Activated CD8-positive, alpha-beta memory T cell treated with anti-CD3 and anti-CD28 coated beads, Interleukin-2, amount 50 U/mL, for 4 hours (primary cell): ENCODE measurements around the gene SPAG8.

Source experiments
- DNase-seq: peaks from one replicate; pipeline ENCODE4 v3.0.0-alpha.2; 2020

Gene SPAG8, protein sequence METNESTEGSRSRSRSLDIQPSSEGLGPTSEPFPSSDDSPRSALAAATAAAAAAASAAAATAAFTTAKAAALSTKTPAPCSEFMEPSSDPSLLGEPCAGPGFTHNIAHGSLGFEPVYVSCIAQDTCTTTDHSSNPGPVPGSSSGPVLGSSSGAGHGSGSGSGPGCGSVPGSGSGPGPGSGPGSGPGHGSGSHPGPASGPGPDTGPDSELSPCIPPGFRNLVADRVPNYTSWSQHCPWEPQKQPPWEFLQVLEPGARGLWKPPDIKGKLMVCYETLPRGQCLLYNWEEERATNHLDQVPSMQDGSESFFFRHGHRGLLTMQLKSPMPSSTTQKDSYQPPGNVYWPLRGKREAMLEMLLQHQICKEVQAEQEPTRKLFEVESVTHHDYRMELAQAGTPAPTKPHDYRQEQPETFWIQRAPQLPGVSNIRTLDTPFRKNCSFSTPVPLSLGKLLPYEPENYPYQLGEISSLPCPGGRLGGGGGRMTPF

DNA sequence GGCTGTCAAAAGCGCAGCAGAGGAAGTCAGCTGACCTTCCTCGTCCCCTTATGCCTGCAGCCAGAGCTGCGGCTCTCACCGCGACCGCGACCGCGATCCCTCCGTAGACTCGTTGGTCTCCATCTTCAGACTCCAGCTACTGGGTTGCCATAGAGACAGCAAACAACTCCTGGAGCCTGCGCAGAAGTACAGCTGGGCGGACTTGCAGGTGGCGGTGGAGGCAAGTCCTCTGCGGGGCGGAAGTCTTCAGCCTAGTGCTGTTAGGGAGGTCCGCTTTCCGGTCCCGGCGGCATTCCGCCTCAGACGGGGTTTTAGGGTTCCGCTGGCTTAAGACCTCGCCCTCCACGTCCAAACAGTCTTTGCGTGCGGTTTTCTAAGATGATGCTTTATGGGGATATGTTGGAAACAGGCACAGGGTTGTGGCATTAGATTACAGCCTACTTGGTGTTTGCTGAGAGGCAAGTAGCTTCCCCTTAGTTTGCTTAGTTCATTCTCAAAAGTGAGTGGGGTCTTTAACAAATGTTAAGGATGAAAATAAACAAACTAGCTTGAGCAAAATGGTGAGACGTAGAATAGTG lies at the start of gene SPAG8:
TSS of gene SPAG8 (minus strand) at position 238 of the 578 bp plus-strand sequence. CDS start at position 123, 115 bp downstream.
- DNase-seq = peak; percentile 87

DNA sequence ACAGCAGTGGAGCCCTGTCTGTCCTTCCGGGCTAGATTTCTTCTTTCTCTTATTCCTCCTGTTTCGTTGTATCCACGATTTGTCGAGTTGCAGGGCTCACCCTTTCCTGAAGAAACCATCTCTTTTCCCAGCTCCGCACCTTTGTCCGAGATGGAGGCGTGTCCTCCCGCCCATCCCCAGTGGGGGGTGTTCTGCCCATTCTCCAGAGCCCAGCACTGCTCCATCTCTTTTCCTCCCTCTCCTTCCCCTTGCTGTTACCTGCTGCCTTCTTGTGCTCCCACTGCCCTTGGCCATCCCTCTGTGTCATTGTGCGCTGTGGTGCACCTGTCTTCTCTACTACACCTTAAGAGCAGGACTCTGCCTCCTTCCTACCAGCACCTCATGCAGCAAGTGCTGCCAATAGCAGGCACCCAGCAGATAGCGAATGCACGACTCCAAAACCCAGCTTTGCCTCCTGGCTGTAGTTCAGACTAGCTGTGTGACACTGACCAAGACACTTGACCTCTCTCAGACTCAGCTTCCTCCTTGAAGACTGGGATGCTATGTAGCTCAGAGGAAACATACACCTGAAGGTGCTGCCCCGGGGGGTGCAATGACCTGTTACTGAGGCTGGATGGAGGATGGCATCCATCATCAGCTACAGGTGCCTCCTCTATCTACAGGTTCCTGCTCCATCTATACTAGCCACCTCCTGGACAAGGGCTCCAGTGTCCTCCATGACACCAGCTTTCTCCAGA lies 49.3 kb upstream of the SPAG8 start:
- DNase-seq = no peak

DNA sequence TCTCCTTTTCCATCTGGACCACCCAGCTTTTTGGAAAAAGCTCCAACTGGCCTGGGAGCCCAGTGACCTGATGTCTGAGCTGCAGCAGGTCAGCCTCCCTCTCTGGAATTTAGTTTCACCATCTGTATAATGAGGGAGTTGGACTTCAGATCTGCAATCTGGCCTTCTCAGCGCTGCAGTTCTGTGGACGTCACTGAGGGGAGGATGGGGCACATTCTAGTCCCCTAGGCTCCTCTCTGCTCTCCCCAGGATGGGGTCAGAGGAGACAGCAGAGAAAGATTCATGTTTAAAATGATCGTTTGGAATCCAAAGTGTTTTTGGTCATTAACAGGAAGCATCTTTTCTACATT lies 47.9 kb upstream of the SPAG8 start:
- DNase-seq = no peak

DNA sequence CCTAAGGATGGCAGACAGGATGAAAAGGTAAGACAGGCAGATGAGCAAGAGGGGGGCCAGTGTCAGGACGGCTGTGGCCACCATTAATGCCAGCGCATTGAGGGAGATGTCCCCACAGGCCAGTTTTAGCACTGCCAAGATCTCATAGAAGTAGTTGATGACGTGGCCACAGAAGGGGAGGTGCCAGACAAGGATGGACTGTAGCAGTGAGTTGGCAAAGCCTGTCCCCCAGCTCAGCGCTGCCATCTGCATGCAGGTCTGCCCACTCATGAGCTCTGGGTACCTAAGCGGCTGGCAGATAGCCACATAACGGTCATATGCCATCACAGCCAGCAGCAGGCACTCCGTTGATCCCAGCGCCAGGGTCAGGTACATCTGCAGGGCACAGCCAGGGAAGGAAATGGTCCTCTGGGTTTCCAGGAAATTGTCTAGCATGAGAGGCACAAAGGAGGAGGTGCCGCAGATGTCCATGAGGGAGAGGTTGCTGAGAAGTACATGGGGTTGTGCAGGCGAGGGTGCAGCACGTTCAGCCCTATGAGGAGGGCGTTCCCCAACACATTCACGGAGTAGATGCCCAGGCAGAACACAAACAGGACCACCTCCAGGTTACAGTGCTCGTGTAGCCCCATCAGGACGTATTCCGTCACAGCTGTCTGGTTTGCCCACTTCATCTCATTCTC lies 47.4 kb upstream of the SPAG8 start:
- DNase-seq = no peak

DNA sequence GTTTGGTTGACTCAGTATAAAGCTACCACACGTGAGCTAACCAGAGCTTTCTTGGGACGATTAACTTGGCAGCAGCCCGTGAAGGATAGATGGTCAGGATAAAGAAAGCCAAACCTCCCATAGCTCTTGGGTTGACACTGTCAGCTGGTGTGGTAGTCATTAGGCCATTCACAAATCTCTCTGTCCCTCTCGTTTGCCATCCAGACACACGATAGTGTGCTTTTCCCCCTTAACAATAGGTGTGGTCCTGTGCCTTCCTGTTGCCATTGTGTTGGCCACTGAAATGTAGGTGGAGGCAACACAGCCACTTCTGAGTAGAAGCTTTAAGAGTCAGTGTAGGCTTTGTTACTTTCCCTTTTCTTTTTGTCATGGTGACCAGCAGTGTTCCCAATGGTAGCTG lies 46.4 kb upstream of the SPAG8 start:
- no peak for DNase-seq

DNA sequence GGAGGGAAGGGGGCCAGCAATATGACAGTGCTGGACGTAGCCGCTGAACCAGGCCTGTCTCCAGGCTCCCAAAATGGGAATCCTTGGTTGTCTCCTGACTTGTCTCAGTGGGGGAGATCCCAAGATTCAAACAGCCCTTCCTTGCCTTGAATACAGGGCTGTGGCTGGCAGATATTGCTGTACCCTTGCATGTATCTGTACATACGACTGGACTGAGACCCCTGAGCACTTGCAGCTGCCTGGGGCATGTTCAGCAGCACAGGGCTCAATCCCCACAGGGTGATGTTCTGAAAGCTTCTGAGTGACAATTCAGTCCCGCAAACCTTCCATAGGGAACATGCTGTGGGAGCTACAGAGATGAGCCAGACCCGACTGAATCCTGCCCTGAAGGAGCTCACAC lies 44.8 kb upstream of the SPAG8 start:
- DNase-seq = no peak

DNA sequence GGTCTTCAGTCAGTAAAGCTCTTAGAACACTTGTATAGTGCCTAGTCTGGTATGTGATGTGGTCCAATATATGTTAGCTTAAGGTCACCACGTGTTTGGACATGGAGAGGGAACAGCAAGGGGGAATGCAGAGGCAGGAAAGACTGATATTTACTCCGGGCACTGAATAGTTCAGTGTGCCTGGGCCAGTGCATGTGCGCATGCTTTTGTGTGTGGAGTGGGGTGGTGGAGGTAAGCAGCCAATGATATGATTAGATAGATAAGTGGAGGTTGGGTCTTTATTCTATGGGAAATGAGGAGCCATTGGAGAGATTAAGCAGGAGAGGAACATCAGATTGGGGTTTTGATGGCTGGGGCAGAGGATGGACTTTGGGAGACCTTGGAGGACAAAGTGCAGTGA lies 44.1 kb upstream of the SPAG8 start:
- no peak for DNase-seq

DNA sequence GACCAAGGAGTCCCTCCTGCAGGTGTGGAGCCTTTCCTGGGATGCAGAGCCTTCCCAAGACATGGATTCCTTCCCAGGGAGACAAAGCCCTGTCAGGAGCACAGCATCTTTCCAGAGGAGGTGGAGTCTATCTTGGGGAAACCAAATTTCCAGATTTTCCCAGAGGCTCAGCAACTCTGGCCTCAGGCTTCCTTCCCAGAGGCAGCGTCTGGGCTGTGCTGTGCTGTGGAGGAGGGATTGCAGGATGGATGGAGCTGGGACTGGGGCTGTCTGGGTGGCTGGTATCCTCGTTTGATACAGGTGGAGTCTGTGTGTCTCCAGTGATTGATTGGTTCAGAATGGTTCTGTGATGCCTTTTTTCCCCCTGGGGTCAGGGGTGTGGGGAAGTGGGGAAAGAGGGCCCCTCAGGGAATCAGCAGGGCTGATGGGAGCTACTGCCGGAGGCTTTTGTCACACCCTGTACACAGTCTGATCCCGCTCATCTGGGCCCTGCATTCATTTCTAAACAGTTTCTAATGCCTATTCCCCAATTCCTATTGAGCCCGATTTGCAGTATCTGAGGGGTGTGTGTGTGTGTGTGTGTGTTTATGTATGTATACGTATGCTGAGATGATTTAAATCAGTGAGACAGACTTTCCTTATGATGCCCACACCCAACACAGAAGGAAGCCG lies 42.2 kb upstream of the SPAG8 start:
- DNase-seq = no peak

DNA sequence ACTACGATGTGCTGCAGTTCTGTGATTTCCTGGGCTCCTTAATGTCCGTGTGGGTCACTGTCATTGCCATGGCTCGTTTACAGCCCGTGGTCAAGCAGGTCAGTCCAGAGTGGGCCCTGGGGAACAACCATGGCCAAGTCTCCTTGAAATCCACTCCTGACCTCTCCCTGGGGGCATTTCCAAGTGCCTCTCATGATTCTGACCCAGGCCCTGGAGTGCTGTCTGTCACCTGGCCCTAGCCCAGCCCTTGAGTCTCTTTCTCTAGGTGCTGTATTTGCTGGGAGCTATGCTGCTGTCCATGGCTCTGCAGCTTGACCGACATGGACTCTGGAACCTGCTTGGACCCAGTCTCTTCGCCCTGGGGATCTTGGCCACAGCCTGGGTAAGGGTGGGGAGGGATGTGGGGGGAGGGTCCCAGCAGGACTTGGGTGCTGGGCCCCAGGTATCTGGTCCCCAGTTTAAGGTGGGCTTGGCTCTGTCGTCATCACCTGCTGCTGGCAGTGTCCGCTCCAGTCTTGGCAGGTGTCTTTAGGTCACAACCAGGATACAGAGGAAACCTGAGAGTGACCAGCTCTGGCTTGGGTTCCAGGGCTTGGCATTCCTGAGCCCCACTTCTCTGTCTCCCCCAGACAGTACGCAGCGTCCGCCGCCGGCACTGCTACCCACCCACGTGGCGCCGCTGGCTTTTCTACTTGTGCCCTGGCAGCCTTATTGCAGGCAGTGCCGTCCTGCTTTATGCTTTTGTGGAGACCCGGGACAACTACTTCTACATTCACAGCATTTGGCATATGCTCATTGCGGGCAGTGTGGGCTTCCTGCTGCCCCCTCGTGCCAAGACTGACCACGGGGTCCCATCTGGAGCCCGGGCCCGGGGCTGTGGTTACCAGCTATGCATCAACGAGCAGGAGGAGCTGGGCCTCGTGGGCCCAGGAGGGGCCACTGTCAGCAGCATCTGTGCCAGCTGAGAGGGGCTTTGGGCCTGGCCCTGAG lies 41.1 kb upstream of the SPAG8 start:
- no peak for DNase-seq

DNA sequence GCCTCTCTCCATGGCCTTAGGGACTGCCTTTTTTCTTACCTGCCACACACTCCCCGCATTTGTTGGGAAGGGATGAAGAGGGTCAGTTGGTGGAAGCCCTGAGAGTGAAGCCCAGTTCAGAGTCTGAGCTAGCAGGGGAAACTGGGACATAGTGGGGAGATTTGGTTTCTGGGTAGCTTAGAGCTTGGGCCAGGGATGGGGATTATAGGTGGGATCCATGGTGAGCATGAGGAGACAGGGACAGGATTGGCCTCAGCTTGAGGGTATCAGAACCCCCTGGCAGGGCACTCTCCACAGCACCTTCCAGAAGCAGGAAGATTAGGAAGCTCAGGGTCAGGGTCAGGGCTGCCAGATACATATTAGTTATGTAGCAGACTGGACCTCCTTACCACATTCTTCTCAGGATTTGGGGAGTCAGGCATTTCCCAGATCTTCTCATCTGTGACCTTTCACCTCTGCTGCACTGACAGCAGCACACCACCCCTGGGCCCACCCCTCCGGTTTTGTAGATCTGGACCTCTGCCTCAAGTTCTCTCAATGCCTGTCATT lies 40.3 kb upstream of the SPAG8 start:
- DNase-seq = no peak

DNA sequence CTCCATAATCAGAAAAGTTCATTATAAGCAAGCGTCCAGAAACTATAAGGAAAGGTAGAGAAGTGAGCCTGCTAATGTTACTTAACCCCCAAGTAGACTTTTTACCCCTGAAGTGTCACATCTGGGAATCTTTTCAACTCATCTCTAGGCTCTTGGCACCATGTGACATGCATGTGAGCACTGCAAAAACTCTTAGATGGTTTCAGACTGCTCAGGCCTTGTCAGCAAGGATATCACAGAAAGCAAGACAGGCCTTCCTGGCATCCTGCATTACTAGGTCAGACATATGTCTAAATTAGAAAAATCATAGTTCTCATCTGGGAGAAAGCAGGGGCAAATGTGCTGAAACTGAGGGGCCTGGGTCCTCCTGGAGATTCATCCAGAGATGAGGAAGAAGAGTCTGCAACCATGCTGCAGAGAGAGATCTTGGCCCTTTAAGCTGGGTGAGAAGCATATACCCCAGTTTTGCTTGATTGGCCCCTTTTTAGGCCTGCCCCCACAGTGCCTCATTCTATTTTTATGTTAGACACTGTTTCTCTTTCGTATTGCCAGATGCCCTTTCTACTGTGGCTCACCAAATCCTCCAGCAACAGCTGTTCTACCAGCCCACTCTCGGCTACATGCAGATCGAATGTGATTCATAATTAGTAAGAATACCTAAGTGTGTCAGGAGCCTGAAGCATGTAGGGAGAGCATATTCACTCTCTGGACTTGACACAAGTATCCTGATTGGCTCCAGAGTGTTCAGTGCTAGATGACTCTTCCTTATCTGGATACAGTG lies 35.9 kb upstream of the SPAG8 start:
- no peak for DNase-seq

DNA sequence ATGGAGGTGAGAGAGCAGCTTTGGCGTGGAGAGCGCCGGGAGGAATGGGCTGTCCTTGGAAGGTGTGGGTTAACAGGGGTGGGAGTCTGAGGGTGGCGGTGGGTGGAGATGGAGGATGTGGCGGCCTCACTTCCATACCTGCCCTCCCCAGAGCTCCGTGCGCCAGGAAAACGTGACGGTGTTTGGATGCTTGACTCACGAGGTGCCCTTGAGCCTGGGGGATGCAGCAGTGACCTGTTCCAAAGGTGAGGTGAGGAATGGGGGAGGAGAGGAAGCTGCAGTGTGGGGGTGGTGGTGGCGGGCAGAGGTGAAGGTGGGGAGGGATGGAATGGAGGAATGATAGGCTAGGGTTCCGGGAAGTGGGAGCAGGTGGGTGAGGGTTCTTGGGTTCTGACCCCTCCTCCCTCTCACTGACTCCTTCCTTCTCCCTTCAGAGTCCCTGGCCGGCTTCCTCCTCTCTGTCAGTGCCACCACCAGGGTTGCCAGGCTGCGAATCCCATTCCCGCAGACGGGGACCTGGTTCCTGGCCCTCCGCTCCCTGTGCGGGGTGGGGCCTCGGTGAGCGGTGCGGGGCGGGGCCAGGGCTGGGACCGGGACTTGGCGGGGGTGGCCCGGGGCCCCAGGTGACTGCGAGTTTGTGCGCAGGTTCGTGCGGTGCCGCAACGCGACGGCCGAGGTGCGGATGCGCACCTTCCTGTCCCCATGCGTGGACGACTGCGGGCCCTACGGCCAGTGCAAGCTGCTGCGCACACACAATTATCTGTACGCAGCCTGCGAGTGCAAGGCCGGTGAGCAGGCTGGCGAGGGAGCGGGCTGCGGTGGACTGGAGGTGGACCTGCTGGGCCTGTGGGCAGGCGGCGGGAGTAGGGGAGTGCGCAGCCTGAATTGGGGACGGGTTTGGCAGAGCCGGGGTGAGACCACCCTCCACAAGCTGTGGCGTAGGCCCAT lies 34.0 kb upstream of the SPAG8 start:
- DNase-seq = no peak

DNA sequence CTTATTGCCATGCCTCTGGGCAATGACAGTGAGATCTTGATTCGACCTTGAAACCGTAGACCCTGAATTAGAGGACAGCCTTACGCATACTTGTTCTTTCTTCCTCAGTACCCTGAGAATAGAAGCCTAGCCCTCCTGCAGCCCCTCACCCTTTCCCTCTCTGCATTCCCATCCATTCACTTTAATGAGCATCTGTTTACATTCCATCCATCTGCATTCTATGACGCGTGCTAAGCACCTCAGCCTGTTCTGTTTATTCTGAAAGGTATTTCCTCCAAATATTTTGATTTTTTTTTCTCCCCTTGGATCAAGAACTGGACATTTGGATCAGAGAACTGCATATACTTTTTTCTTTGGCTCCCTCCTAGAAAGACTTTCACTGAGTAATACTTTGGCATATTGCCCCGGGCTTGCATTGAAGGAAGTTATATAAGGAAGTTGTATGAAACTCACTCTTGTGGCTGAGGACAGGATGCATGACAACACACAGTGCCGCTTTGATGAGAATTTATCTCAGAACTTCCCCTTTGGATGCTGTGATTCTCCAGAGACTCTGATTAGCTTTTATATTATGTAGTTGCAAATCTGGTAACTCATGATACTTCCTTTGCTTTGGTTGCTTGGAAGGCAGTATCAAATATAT lies 32.7 kb upstream of the SPAG8 start:
- no peak for DNase-seq

DNA sequence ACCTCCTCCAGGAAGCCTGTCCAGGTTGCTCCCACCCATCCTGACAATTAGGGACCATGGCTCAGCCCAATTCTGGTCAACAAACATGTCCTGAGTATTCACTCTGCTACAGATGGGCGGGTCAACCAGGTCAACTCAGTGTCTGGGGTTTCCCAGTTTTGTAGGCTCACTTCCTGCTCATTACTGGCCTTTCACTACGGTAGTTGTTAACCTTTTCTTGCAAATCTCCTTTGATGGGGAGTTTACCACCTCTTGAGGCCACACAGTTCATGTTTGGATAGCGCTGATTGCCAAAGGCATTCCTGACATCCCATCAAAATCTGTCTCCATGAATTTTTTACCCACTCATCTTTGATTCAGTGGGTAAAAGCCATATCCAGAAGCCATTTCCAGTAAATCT lies 30.7 kb upstream of the SPAG8 start:
- DNase-seq = no peak

DNA sequence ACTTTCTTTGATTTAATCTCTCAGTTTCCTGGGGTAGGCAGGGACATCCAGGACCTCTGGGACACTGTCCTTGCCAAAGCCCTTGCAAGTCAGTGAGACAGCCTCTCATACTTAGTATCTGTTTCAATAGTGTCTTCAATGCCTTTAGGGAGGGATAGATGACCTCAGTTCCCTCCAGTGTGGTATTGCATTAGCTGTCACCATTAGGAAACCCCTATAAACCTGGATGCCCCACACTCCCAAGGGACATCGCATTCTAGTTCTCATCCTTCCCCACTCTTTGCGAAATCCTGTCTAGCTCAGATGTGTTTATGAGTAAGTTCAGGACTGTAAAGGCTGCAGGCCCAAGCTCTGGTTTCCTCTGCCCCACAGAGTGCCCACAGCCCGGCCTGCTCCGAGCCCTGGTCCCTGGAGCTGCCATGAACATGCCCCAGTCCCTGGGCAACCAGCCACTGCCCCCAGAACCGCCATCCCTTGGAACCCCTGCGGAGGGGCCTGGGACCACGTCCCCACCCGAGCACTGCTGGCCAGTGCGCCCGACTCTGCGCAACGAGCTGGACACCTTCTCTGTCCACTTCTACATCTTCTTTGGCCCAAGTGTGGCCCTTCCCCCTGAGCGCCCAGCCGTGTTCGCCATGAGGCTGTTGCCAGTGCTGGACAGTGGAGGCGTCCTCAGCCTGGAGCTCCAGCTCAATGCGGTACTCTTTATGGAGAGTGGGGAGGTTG lies 30.1 kb upstream of the SPAG8 start:
- no peak for DNase-seq

DNA sequence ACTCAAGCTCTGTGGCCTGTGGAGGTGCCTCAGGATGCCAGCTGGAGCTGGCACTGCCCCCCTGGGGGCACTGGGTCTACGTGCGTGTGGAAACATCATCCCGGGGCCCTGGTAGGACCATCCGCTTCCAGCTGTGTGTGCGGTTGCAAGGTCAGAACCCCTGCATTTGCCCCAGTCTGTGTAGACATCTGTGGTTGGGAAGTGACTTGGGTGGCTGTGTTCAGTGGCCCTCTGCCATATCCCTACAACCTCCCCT lies 29.5 kb upstream of the SPAG8 start:
- DNase-seq = no peak

DNA sequence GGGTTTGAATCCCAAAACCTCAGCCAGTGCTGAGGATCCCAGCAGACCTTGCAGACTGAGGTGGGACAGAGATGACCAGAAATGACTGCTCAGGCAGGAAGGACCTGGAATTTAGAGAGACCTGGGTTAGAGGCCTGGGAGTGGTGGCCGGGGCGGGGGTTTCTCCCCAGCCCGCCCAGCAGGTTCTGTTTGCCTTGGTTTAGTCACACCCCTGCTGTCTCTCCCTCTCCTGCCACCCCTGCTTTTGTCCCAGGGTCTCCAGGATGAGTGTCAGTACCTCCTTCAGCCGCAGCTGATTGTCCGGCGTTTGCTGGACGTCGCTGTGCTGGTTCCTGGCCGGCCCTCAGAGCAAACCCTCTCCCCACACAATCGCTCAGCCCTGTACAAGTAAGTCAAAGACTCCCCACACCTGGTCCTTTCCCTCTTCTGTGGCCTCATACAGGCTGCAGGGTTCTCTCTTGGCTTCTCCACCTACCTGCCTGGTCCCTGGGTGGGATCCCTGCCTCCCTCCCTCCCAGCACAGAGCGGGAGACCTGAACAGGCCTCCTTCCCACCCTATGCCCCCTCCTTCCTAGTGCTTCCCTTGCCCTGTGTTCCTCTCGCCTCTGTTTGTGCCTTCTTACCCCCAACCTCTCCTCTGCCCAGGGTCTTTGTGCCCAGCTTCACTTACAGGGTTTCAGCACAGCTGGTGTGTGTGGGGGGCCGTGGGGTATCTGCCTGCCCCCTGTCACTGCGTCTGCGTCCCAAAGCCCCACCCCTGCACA lies 29.0 kb upstream of the SPAG8 start:
- no peak for DNase-seq
